ENCODE measurements around the gene KHK. TPM values are rescaled to one million over a fixed set of nuclear protein-coding genes. Genes with fewer than 3 reads are reported as not detected.

KHK gene
- total and polyA plus RNA-seq, 9 of the 15 experiments (the other 6 are each of a cell fraction or from before 2014, with no cell fraction given), result 1.5 to 10.7 (median 5.2) TPM

- TF ChIP-seq ZNF699 (CRISPR knock-in tag; IDR thresholded peaks at IDR 0.05; ENCODE audit: insufficient replicate concordance) (no peak), ZHX1 (conservative IDR thresholded peaks at IDR 0.05; ENCODE audit: low read length) (0 out of 2 replicates have a peak, but pooled peaks have one; percentile 32), SMAD4 (CRISPR knock-in tag; conservative IDR thresholded peaks at IDR 0.05) (peak; percentile 89), SAP30 (IDR thresholded peaks at IDR 0.05; ENCODE audit: borderline replicate concordance, insufficient read depth, low read depth, low read length, poor library complexity, severe bottlenecking) (no peak), ZFP30 (CRISPR knock-in tag; IDR thresholded peaks at IDR 0.05; ENCODE audit: borderline replicate concordance) (no peak), NEUROD1 (IDR thresholded peaks at IDR 0.05; ENCODE audit: borderline replicate concordance, low read depth, low read length, partially characterized antibody) (peak; percentile 64), ZBTB2 (IDR thresholded peaks at IDR 0.05) (no peak), CTBP1 (IDR thresholded peaks at IDR 0.05; ENCODE audit: borderline replicate concordance) (peak; percentile 63; the same call in 1 of the 2 replicates), ZNF436 (CRISPR knock-in tag; IDR thresholded peaks at IDR 0.05) (no peak), HDAC8 (tag; IDR thresholded peaks at IDR 0.05) (0 out of 2 replicates have a peak, but pooled peaks have one; percentile 50), FOS (IDR thresholded peaks at IDR 0.05; ENCODE audit: extremely low read depth, insufficient read length) (no peak), EP300 (IDR thresholded peaks at IDR 0.05; ENCODE audit: low read length) (0 out of 2 replicates have a peak, but pooled peaks have one; percentile 22), NR2C2 (CRISPR knock-in tag; IDR thresholded peaks at IDR 0.05) (no peak; the same call in 1 of the 2 replicates), NR2C2 (tag; IDR thresholded peaks at IDR 0.05) (0 out of 2 replicates have a peak, but pooled peaks have one; percentile 35)
- TF ChIP-seq, protein P1, sequence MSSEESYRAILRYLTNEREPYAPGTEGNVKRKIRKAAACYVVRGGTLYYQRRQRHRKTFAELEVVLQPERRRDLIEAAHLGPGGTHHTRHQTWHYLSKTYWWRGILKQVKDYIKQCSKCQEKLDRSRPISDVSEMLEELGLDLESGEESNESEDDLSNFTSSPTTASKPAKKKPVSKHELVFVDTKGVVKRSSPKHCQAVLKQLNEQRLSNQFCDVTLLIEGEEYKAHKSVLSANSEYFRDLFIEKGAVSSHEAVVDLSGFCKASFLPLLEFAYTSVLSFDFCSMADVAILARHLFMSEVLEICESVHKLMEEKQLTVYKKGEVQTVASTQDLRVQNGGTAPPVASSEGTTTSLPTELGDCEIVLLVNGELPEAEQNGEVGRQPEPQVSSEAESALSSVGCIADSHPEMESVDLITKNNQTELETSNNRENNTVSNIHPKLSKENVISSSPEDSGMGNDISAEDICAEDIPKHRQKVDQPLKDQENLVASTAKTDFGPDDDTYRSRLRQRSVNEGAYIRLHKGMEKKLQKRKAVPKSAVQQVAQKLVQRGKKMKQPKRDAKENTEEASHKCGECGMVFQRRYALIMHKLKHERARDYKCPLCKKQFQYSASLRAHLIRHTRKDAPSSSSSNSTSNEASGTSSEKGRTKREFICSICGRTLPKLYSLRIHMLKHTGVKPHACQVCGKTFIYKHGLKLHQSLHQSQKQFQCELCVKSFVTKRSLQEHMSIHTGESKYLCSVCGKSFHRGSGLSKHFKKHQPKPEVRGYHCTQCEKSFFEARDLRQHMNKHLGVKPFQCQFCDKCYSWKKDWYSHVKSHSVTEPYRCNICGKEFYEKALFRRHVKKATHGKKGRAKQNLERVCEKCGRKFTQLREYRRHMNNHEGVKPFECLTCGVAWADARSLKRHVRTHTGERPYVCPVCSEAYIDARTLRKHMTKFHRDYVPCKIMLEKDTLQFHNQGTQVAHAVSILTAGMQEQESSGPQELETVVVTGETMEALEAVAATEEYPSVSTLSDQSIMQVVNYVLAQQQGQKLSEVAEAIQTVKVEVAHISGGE (CRISPR knock-in tag; IDR thresholded peaks at IDR 0.05), result 0 out of 6 replicates have a peak, but pooled peaks of 1 of the 3 experiments have one; percentile 39
- TF ChIP-seq, protein P2, sequence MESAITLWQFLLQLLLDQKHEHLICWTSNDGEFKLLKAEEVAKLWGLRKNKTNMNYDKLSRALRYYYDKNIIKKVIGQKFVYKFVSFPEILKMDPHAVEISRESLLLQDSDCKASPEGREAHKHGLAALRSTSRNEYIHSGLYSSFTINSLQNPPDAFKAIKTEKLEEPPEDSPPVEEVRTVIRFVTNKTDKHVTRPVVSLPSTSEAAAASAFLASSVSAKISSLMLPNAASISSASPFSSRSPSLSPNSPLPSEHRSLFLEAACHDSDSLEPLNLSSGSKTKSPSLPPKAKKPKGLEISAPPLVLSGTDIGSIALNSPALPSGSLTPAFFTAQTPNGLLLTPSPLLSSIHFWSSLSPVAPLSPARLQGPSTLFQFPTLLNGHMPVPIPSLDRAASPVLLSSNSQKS (CRISPR knock-in tag; IDR thresholded peaks at IDR 0.05), result no peak
Measured at GRCh38 chr2:27086090-27086723, 365 bp upstream of the KHK start (continued).
